NCI-H1436 (cell line): ENCODE data around the gene LMNTD2.

Experiments
- DNase-seq: peaks from one replicate; lab custom pipeline; 2025; lab: John Stamatoyannopoulos, UW

The LMNTD2 gene

GRCh38 chr11:507727-508515 is 52.6 kb downstream of the LMNTD2 start:
- DNase-seq, result no peak

DNA sequence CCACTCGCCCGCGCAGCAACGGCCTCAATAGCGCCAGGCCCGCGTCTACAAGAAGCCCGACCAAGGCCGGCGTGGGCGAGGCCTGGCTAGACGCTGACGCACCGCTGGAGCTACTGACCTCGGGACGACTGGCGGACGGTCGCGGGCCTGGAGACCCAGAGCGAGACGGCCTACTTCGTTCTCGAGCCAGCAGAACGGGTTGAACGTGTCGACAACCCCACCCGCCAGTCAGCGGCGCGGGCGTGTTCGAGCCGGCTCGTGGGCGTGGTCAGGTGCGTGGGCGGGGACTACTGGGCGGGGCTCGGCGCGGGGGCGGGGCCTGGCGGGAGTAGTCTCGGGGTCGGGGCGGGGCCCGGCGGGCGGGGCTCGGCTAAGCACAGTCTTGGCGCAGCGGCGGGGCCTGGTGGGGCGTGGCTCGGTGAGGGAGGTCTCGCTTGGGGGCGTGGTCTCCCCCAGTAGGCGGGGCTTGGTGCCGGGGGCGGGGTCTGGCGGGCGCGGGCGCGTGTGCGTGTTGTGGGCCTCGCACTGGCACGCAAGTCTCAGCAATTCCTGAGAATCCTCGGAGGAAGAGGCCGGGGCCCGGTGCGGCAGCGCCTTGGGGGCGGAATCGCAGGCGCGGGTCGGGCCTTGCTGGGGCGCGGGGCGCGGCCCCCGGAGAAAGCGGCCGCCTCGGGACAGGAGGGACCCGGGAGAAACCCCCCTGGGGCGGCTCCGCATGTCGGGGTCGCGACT is 53.4 kb downstream of the LMNTD2 start, which contains the start of gene RNH1:
TSS of gene RNH1 (minus strand) at position 248 of the 732 bp plus-strand sequence. CDS start 5,080 bp downstream, outside the sequence.
- DNase-seq, result peak; percentile 81

- DNase-seq, result peak; percentile 95
These were observed 54.1 kb downstream of the LMNTD2 start for GRCh38 chr11:506238-506994.

- DNase-seq, result no peak
These were observed 55.6 kb downstream of the LMNTD2 start for GRCh38 chr11:504994-505344.
